H1 (cell line): ENCODE results near the gene APOO.

Experiments
- ATF2 ChIP-seq: IDR thresholded peaks from 2 replicates; pipeline ENCODE4 v1.6.1; 2012; ENCODE audit warnings: low read length, inconsistent platforms
- CHD2 ChIP-seq: IDR thresholded peaks from 2 replicates; pipeline ENCODE4 v1.6.1; 2012; ENCODE audit warnings: low read length, improper control_type of control experiment
- CTCF ChIP-seq, 3 experiments: IDR thresholded peaks; 1 replicate in 2 of 3; 2 replicates in 1 of 3; pipeline versions ENCODE4 v1.5.1 to v1.6.1; 2011; ENCODE audit warnings: low read length in 3 of 3, mild to moderate bottlenecking in 3 of 3, inconsistent platforms in 2 of 3, low read depth in 1 of 3, moderate library complexity in 1 of 3; ENCODE audit not compliant: insufficient read depth in 1 of 3; ENCODE audit errors: control extremely low read depth in 1 of 3
- EZH2 ChIP-seq: fragments of 200-600 bp; sonication (generic); IDR thresholded peaks from 2 replicates; pipeline ENCODE4 v1.7.1; 2012; ENCODE audit warnings: low read depth, mild to moderate bottlenecking, moderate library complexity, low read length, inconsistent platforms; ENCODE audit not compliant: severe bottlenecking
- GTF2F1 ChIP-seq: IDR thresholded peaks from 2 replicates; pipeline ENCODE4 v1.6.1; 2012; ENCODE audit warnings: low read depth, low read length, improper control_type of control experiment, borderline replicate concordance
- POLR2AphosphoS5 ChIP-seq: IDR thresholded peaks from 2 replicates; pipeline ENCODE4 v1.6.1; 2011; ENCODE audit warnings: low read depth, low read length
- SP1 ChIP-seq: IDR thresholded peaks from 2 replicates; pipeline ENCODE4 v1.6.1; 2011; ENCODE audit warnings: low read depth, low read length
- TCF12 ChIP-seq: IDR thresholded peaks from 2 replicates; pipeline ENCODE4 v1.6.1; 2011; ENCODE audit warnings: low read depth, mild to moderate bottlenecking, low read length
- TEAD4 ChIP-seq: IDR thresholded peaks from 2 replicates; pipeline ENCODE4 v1.6.1; 2012; ENCODE audit warnings: low read depth, low read length, inconsistent platforms, mixed read lengths
- USF2 ChIP-seq: IDR thresholded peaks from 2 replicates; pipeline ENCODE4 v1.6.1; 2011; ENCODE audit warnings: low read length, improper control_type of control experiment
- YY1 ChIP-seq: IDR thresholded peaks from 2 replicates; pipeline ENCODE4 v1.6.1; 2011; ENCODE audit warnings: low read depth, mild to moderate bottlenecking, low read length
- ZNF274 ChIP-seq: IDR thresholded peaks from 2 replicates; pipeline ENCODE4 v1.7.0; 2012; ENCODE audit warnings: low read length, borderline replicate concordance; ENCODE audit errors: extremely low read depth

- TF ChIP-seq CTCF (IDR thresholded peaks at IDR 0.05; ENCODE audit: control extremely low read depth in 1 of 3, insufficient read depth in 1 of 3, low read depth in 1 of 3, low read length in 3 of 3) (no peak), POLR2AphosphoS5 (no peak), GTF2F1 (no peak), EZH2 (no peak), TCF12 (no peak), YY1 (no peak), CHD2 (no peak), TEAD4 (no peak), ZNF274 (no peak), SP1 (no peak), ATF2 (no peak), USF2 (no peak)
Observed at GRCh38 chrX:23787745-23788118, 120.0 kb downstream of the APOO start.
